Measurements from ENCODE around the gene MARK2.

Gene MARK2

GRCh38 chr11:63945477-63946163 is 106.7 kb downstream of the MARK2 start:
- peak; percentile 21 for DNase-seq (ENCODE audit: low read depth)
- TF ChIP-seq CTCF (conservative IDR thresholded peaks at IDR 0.05; ENCODE audit: low read depth, low read length), result peak; percentile 67
- H3K4me3 ChIP-seq (ENCODE audit: low read length), result no peak overlapping the region

- no peak for TF ChIP-seq CTCF (conservative IDR thresholded peaks at IDR 0.05; ENCODE audit: low read depth, low read length)
- H3K4me3 ChIP-seq (ENCODE audit: low read length), result no peak overlapping the region
- DNase-seq (ENCODE audit: low read depth), result no peak
Observed at GRCh38 chr11:63951779-63952536, 113.0 kb downstream of the MARK2 start.

- no peak overlapping the region for H3K4me3 ChIP-seq (ENCODE audit: low read length)
- no peak for DNase-seq (ENCODE audit: low read depth)
- TF ChIP-seq CTCF (conservative IDR thresholded peaks at IDR 0.05; ENCODE audit: low read depth, low read length), result no peak
Observed at GRCh38 chr11:63952570-63952969, 113.7 kb downstream of the MARK2 start.

GRCh38 chr11:63958008-63958407 is 119.1 kb downstream of the MARK2 start:
- no peak overlapping the region for H3K4me3 ChIP-seq (ENCODE audit: low read length)
- no peak for DNase-seq (ENCODE audit: low read depth)
- TF ChIP-seq CTCF (conservative IDR thresholded peaks at IDR 0.05; ENCODE audit: low read depth, low read length), result no peak

All from retinal pigment epithelial cell (primary cell).